Activated naive CD8-positive, alpha-beta T cell treated with anti-CD3 and anti-CD28 coated beads, Interleukin-2, amount 50 U/mL, for 16 hours (primary cell): ENCODE data around the gene CACNA1G.

ENCODE experiments used
- DNase-seq: peaks from one replicate; pipeline ENCODE4 v3.0.0-alpha.2; 2020; ENCODE audit warnings: low read depth, low spot score

Gene CACNA1G

GRCh38 chr17:50548831-50549230 lies 11.7 kb upstream of the CACNA1G start:
- DNase-seq, result no peak

GRCh38 chr17:50549256-50549941 lies 11.1 kb upstream of the CACNA1G start:
- no peak for DNase-seq

- DNase-seq, result no peak
Observed at GRCh38 chr17:50549969-50550368, 10.5 kb upstream of the CACNA1G start.

- DNase-seq, result no peak
Observed at GRCh38 chr17:50550661-50551432, 9.7 kb upstream of the CACNA1G start.

GRCh38 chr17:50551433-50551815 lies 9.1 kb upstream of the CACNA1G start:
- DNase-seq, result no peak

- DNase-seq, result no peak
Observed at GRCh38 chr17:50551884-50552283, 8.6 kb upstream of the CACNA1G start.

GRCh38 chr17:50554201-50554600 lies 6.3 kb upstream of the CACNA1G start:
- DNase-seq, result no peak

GRCh38 chr17:50556803-50557202 lies 3.7 kb upstream of the CACNA1G start:
- DNase-seq, result no peak

- DNase-seq, result no peak
Observed at GRCh38 chr17:50557630-50558029, 2.9 kb upstream of the CACNA1G start.

GRCh38 chr17:50558091-50558490 lies 2.4 kb upstream of the CACNA1G start:
- DNase-seq, result no peak

GRCh38 chr17:50558581-50558940 lies 2.0 kb upstream of the CACNA1G start:
- DNase-seq, result no peak

- no peak for DNase-seq
Observed at GRCh38 chr17:50558941-50559614, 1.4 kb upstream of the CACNA1G start.

- DNase-seq, result no peak
Observed at GRCh38 chr17:50559674-50560184, 786 bp upstream of the CACNA1G start.

GRCh38 chr17:50560931-50561745 lies 623 bp downstream of the CACNA1G start:
- no peak for DNase-seq

- DNase-seq, result no peak
Observed at GRCh38 chr17:50561746-50562141, 1.2 kb downstream of the CACNA1G start.

- DNase-seq, result no peak
Observed at GRCh38 chr17:50562242-50563091, 2.0 kb downstream of the CACNA1G start.

- DNase-seq, result no peak
Observed at GRCh38 chr17:50563092-50563511, 2.6 kb downstream of the CACNA1G start.

GRCh38 chr17:50564916-50565315 lies 4.4 kb downstream of the CACNA1G start:
- no peak for DNase-seq

GRCh38 chr17:50565402-50566350 lies 5.2 kb downstream of the CACNA1G start:
- no peak for DNase-seq

- DNase-seq, result no peak
Observed at GRCh38 chr17:50566886-50567285, 6.4 kb downstream of the CACNA1G start.
